OCI-LY7 (cell line): Measurements from ENCODE around the gene OLFM1.

ENCODE experiments used
- CTCF ChIP-seq: fragments of 200-600 bp; sonication (generic); conservative IDR thresholded peaks from 2 replicates; pipeline ENCODE4 v1.5.1; 2014; ENCODE audit warnings: mild to moderate bottlenecking, antibody characterized with exemption, low read length, moderate library complexity, mixed read lengths
- EZH2phosphoT487 ChIP-seq: fragments of 200-600 bp; sonication (generic); IDR thresholded peaks from 2 replicates; pipeline ENCODE4 v1.6.1; 2018; ENCODE audit warnings: low read depth, borderline replicate concordance, mild to moderate bottlenecking, mixed run types, antibody characterized with exemption, low read length, moderate library complexity, mixed read lengths

DNA sequence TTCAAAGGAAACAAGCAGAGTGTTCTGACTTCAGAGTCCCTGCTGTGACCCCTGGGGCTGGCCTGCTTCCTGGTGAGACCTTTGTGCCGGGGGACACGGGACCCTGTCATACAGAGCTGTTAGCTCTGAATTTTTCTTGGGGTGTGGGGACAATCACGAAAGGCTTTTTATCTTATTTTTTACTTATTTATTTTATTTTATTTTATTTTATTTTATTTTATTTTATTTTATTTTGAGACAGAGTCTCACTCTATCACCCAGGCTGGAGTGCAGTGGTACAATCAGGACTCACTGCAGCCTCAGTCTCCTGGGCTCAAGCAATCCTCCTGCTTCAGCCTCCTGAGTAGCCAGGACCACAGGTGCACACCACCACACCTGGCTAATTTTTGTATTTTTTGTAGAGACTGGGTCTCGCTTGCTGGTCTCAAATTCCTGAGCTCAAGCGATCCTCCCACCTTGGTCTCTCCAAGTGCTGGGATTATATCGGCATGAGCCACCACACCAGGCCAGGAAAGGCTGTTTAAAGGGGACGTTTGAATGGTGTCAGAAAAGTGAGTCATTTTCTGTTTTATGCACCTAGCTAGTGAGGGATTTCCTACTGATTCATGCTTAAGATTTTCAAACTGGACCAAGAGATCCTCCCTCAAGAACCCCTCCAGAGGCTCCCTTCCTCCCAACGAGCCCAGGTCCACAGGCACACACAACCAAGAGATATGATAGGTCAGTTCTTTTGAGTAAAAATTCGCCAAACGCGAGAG lies 75.7 kb downstream of the OLFM1 start:
- TF ChIP-seq CTCF (no peak), EZH2phosphoT487 (no peak)
